Prostate gland (tissue), 2 donors: ENCODE measurements around the gene STK17A. TPM values are rescaled to one million over a fixed set of nuclear protein-coding genes. Genes with fewer than 3 reads are reported as not detected.

Experiments used
- DNase-seq: peaks from one replicate; pipeline ENCODE4 v3.0.0-alpha.2; 2019; ENCODE audit warnings: low spot score
- H3K27ac ChIP-seq, 2 donors: fragments of 200-600 bp; sonication (generic); 2 replicates each; pipeline ENCODE4 v1.5.1; 2017 to 2019
- H3K27me3 ChIP-seq: fragments of 200-600 bp; sonication (generic); replicated peaks from 2 replicates; pipeline ENCODE4 v1.5.1; 2019; ENCODE audit not compliant: insufficient read depth
- H3K36me3 ChIP-seq, 2 donors: fragments of 200-600 bp; sonication (generic); 1 replicate in 1 of 2; 2 replicates in 1 of 2; pipeline versions ENCODE4 v1.5.1 to v1.8.1; 2017 to 2019
- H3K4me1 ChIP-seq: fragments of 200-600 bp; sonication (generic); replicated peaks from 2 replicates; pipeline ENCODE4 v1.5.1; 2019
- H3K4me3 ChIP-seq, 2 donors: fragments of 200-600 bp; sonication (generic); 2 replicates each; pipeline ENCODE4 v1.5.1; 2017 to 2019
- H3K9me3 ChIP-seq: fragments of 200-600 bp; sonication (generic); 2 replicates; pipeline ENCODE4 v1.5.1; 2017
- POLR2A ChIP-seq: fragments of 450-650 bp; IDR thresholded peaks from one replicate; pipeline ENCODE4 v1.6.1; 2016; ENCODE audit warnings: antibody characterized with exemption, mild to moderate bottlenecking
- POLR2AphosphoS5 ChIP-seq: sonication (generic); formaldehyde crosslinking; IDR thresholded peaks from one replicate; pipeline ENCODE4 v1.6.1; 2017; ENCODE audit warnings: antibody characterized with exemption
- WGBS: methylation state at CpG from one replicate; pipeline ENCODE4 v1.1.5; 2018; 5-methylcytosine and 5-hydroxymethylcytosine counted together
- intact Hi-C: fragments of 100-400 bp; cut with DNase I; formaldehyde crosslinking; loops from one replicate; pipeline ENCODE4 v1.14.2; 2022
- total RNA-seq, 2 donors: library from RNA; depleted of rRNA; stranded (reverse); fragments of >200 nt; gene quantifications; one replicate each; pipeline ENCODE4 v1.1.0, GENCODE V29; 2016
- TF ChIP-seq, protein P1 (sequence below), 4 experiments: fragments of 200-600 bp in 2 of 4; fragments of 450-650 bp in 2 of 4; sonication (generic) in 2 of 4; IDR thresholded peaks; 1 replicate in 3 of 4; 2 replicates in 1 of 4; pipeline ENCODE4 v1.5.1; 2016 to 2019; ENCODE audit warnings: antibody characterized with exemption in 4 of 4, mild to moderate bottlenecking in 2 of 4, moderate library complexity in 2 of 4

The STK17A gene
- total RNA-seq, 2 donors from 2014 or later: 6.8 to 8.2 TPM

- intact Hi-C loops: no loop called here
- 48% methylated on average over 4 of the region's 4 CpGs for WGBS
- H3K4me1 ChIP-seq: no peaks in the 10 kb centered on the region
- no peak overlapping the region for H3K4me3 ChIP-seq
- no peak overlapping the region for H3K27ac ChIP-seq
- no peaks in the 10 kb centered on the region for H3K36me3 ChIP-seq
- H3K27me3 ChIP-seq: no peaks in the 10 kb centered on the region
- DNase-seq: no peak
- no peaks in the 10 kb centered on the region for H3K9me3 ChIP-seq
- TF ChIP-seq, protein P1, sequence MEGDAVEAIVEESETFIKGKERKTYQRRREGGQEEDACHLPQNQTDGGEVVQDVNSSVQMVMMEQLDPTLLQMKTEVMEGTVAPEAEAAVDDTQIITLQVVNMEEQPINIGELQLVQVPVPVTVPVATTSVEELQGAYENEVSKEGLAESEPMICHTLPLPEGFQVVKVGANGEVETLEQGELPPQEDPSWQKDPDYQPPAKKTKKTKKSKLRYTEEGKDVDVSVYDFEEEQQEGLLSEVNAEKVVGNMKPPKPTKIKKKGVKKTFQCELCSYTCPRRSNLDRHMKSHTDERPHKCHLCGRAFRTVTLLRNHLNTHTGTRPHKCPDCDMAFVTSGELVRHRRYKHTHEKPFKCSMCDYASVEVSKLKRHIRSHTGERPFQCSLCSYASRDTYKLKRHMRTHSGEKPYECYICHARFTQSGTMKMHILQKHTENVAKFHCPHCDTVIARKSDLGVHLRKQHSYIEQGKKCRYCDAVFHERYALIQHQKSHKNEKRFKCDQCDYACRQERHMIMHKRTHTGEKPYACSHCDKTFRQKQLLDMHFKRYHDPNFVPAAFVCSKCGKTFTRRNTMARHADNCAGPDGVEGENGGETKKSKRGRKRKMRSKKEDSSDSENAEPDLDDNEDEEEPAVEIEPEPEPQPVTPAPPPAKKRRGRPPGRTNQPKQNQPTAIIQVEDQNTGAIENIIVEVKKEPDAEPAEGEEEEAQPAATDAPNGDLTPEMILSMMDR (IDR thresholded peaks at IDR 0.05): no peak
- TF ChIP-seq POLR2A (no peak), POLR2AphosphoS5 (no peak)
Observed at GRCh38 chr7:43618073-43618472, 35.2 kb downstream of the STK17A start.

DNA sequence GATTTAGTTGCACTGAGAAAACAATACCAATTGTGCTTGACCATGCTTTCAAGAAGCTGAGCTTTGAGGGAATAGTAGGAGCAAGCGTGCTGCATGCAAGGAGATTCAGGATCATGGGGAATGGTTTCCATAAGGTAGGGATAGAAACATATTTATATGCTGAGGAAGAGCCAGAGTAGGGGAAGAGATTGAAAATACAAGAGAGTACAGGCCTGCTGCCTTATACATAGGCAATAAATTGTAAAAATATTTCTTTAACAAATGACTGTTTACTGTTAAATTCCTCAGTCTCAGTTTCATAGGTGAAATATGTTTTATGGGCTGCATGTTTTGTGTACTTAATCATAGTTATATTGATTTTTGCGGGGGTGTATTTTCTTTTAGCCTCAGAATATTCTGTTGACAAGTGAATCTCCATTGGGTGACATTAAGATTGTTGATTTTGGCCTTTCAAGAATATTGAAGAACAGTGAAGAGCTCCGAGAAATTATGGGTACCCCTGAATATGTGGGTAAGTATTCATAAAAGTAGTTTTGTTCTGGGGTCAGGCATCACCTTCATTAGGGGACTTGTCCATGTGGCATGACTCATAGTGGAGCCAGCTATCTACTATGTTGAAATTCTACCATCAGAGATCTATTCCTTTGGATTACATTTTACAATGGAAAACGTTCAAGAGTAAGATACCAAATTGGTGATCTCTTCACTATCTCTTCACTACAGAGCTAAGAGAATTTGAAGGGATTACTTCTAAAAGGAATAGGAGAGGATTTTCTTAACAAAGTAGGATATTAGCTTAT lies 36.5 kb downstream of the STK17A start:
- intact Hi-C loops: no loop called here
- TF ChIP-seq, protein P1 (IDR thresholded peaks at IDR 0.05): no peak
- TF ChIP-seq POLR2AphosphoS5: no peak
- no peak for TF ChIP-seq POLR2A
- WGBS: 72% methylated on average over 4 of the region's 4 CpGs
- H3K36me3 ChIP-seq: no peaks in the 10 kb centered on the region
- H3K4me1 ChIP-seq: no peaks in the 10 kb centered on the region
- H3K27ac ChIP-seq: no peak overlapping the region
- H3K27me3 ChIP-seq: no peaks in the 10 kb centered on the region
- no peaks in the 10 kb centered on the region for H3K9me3 ChIP-seq
- H3K4me3 ChIP-seq: no peak overlapping the region
- DNase-seq: no peak

DNA sequence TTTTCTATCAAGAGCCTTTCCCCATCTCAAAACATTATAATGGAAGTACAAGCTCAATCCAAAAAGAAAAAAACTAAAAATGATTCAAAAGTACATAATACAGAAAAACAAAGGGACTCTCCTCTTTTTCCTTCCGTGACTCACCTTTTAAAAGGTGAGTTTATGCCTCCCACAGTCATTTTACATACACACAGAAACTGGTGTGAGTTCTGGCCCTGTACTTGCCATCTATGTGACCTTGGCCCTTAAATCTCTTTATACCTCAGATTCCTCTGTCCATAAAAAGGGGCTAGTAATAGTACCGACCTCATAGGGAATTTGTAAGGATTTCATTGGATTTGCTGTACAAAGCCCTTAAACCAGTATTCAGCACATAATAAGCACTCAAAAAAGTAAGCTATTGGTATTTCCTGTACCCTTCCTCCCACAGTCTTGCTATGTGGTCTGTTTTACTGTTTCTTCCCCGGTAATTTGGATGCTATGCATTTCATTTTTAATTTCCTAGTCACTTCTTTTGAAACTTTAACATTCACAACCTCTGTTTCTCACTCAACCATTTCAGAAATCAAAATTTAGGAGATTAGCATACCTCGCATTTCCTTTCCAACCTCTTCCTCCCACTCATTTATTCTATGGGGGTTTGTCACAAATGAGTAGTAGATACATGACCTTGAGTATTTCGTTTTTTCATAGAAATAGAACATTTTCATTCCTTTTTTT lies 39.0 kb downstream of the STK17A start:
- no peak overlapping the region for H3K4me3 ChIP-seq
- DNase-seq: no peak
- intact Hi-C loops: no loop called here
- no peaks in the 10 kb centered on the region for H3K9me3 ChIP-seq
- 86% methylated on average over 5 of the region's 5 CpGs for WGBS
- no peaks in the 10 kb centered on the region for H3K36me3 ChIP-seq
- TF ChIP-seq POLR2A (no peak), POLR2AphosphoS5 (no peak)
- TF ChIP-seq, protein P1 (IDR thresholded peaks at IDR 0.05): no peak
- no peaks in the 10 kb centered on the region for H3K27me3 ChIP-seq
- no peaks in the 10 kb centered on the region for H3K4me1 ChIP-seq
- no peak overlapping the region for H3K27ac ChIP-seq

- WGBS: 87% methylated on average over 2 of the region's 2 CpGs
- Histone ChIP-seq H3K27ac (no peak overlapping the region), H3K4me3 (no peak overlapping the region), H3K27me3 (no peaks in the 10 kb centered on the region), H3K9me3 (no peaks in the 10 kb centered on the region), H3K4me1 (no peaks in the 10 kb centered on the region), H3K36me3 (no peaks in the 10 kb centered on the region)
- TF ChIP-seq POLR2AphosphoS5 (no peak), POLR2A (no peak)
- TF ChIP-seq, protein P1 (IDR thresholded peaks at IDR 0.05): no peak
- DNase-seq: no peak
- intact Hi-C loops: no loop called here
Observed at GRCh38 chr7:43624156-43624555, 41.2 kb downstream of the STK17A start.
